GM06990 (cell line): ENCODE results near the gene MYO5B.

Experiments used
- DNase-seq: peaks from one replicate; pipeline ENCODE4 v3.0.0-alpha.2; 2011; ENCODE audit not compliant: insufficient read length; ENCODE audit errors: extremely low read depth
- H3K27me3 ChIP-seq: replicated peaks from 2 replicates; pipeline ENCODE4 v1.6.0; 2011; ENCODE audit warnings: low read length; ENCODE audit not compliant: control insufficient read depth, insufficient read depth
- H3K36me3 ChIP-seq: 2 replicates; pipeline ENCODE4 v1.5.1; 2011; ENCODE audit warnings: low read length; ENCODE audit not compliant: control insufficient read depth, insufficient read depth
- H3K4me3 ChIP-seq: replicated peaks from 2 replicates; pipeline ENCODE4 v1.5.1; 2011; ENCODE audit warnings: low read depth, mild to moderate bottlenecking, control low read depth, low read length
- CTCF ChIP-seq: IDR thresholded peaks from 2 replicates; pipeline ENCODE4 v1.5.1; 2011; ENCODE audit warnings: low read length, control low read depth, mild to moderate bottlenecking, inconsistent platforms; ENCODE audit not compliant: insufficient read depth, poor library complexity, severe bottlenecking

MYO5B gene

DNA sequence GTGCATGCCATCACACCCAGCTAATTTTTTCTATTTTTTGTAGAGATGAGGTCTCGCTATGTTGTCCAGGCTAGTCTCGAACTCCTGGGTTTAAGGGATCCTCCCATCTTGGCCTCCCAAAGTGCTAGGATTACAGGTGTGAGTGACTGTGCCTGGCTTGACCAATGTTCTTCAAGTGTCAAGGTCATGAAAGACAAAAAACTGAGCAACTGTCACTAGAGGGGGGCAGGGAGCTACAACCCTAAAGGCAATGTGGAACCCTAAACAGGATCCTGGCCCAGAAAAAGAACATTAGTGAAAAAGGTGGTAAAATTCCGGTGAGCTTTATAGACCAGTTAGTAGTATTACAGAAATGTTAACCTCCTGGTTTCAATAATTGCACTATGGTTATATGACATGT is 7.3 kb downstream of the MYO5B start:
- no peaks in the 10 kb centered on the region for H3K27me3 ChIP-seq
- peak; percentile 6 for TF ChIP-seq CTCF
- DNase-seq: no peak

GRCh38 chr18:50186385-50186784 is 8.6 kb downstream of the MYO5B start:
- Histone ChIP-seq H3K36me3 (no peaks in the 10 kb centered on the region), H3K4me3 (no peak overlapping the region), H3K27me3 (no peaks in the 10 kb centered on the region)
- no peak for TF ChIP-seq CTCF
- DNase-seq: no peak

More for the DNA sequence above, 7.3 kb downstream of the MYO5B start:
- no peaks in the 10 kb centered on the region for H3K36me3 ChIP-seq
- no peak overlapping the region for H3K4me3 ChIP-seq

GRCh38 chr18:50183556-50183955 is 11.4 kb downstream of the MYO5B start:
- H3K27me3 ChIP-seq: no peaks in the 10 kb centered on the region; the same call in 1 of the 2 replicates
- TF ChIP-seq CTCF: no peak
- no peaks in the 10 kb centered on the region for H3K36me3 ChIP-seq
- no peak for DNase-seq
- H3K4me3 ChIP-seq: no peak overlapping the region

- Histone ChIP-seq H3K36me3 (no peaks in the 10 kb centered on the region), H3K4me3 (no peak overlapping the region), H3K27me3 (peaks cover 1% of the 10 kb centered on the region; the same call in 1 of the 2 replicates)
- no peak for DNase-seq
- no peak for TF ChIP-seq CTCF
Observed at GRCh38 chr18:50182511-50182910, 12.4 kb downstream of the MYO5B start.

DNA sequence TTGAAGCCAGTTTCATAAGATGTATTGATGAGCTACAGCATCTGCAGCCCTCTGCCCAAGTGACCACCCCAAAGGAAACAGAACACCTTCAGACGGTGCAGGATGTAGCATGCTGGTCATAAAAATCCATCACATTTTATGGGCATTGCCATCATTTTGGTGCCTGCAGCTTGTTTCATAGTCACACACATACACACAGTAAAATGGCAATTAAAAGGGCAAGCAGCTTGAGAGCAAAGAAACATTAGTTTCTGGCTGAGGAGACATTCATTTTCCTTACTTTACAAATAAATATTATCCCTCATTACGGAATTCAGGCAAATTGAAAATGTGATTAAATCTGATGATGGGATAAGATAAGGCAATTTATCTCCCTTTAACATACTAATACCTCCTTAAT is 13.4 kb downstream of the MYO5B start:
- H3K4me3 ChIP-seq: no peak overlapping the region
- H3K27me3 ChIP-seq: peaks cover 1% of the 10 kb centered on the region; the same call in 1 of the 2 replicates
- DNase-seq: no peak
- no peak for TF ChIP-seq CTCF
- no peaks in the 10 kb centered on the region for H3K36me3 ChIP-seq

DNA sequence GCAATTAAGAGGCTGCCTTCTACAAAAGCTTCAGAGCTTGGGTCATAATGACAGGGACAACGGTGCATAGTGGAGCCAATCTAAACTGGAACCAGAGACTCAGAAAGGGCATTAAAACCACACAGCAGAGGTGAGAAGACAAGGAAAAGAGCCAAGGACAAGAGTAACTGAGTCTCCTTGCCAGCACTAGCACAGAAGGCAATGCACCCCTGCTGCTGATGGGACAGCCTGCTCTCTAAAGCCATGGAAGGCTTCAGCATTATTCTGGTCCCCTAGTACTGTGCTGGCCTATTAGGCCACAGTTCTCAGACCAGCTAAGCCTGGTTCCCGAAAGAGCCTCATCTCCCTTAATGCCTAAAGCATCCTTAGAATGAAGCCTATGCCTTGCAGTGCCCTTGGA is 15.5 kb downstream of the MYO5B start:
- Histone ChIP-seq H3K27me3 (peaks cover 1% of the 10 kb centered on the region; the same call in 1 of the 2 replicates), H3K36me3 (no peaks in the 10 kb centered on the region)

More for the DNA sequence above, 15.5 kb downstream of the MYO5B start:
- no peak for TF ChIP-seq CTCF
- H3K4me3 ChIP-seq: no peak overlapping the region
- no peak for DNase-seq
